Breast epithelium (tissue), 3 donors: ENCODE data around the gene COL6A2.

Source experiments
- POLR2A ChIP-seq: fragments of 450-650 bp; IDR thresholded peaks from one replicate; pipeline ENCODE4 v1.6.1; 2016; ENCODE audit warnings: antibody characterized with exemption, mild to moderate bottlenecking, moderate library complexity
- TF ChIP-seq, protein P1 (sequence below), 3 donors: fragments of 450-650 bp; IDR thresholded peaks; one replicate each; pipeline ENCODE4 v1.5.1; 2016 to 2017; ENCODE audit warnings: antibody characterized with exemption in 3 of 3, mild to moderate bottlenecking in 3 of 3, moderate library complexity in 3 of 3

DNA sequence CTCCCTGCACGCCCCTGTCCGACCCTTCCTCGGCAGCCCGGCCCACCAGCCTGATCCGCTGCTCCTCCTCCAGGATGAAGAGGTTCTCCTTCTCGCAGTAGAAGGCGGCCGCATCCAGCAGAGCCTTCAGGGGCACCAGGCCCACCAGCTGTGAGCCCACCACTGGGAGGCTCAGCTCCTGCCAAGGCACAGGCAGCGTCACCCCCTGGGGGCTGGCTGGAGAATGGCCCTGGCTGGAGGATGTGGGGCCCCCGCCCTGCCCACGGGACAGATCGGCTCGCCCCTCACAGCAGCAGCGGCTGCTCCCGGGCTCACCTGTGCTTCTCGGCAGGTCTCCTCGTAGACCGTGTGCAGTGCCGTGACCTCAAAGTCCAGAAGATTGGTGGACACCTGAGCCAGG lies 52.2 kb downstream of the COL6A2 start:
- TF ChIP-seq, protein P1, sequence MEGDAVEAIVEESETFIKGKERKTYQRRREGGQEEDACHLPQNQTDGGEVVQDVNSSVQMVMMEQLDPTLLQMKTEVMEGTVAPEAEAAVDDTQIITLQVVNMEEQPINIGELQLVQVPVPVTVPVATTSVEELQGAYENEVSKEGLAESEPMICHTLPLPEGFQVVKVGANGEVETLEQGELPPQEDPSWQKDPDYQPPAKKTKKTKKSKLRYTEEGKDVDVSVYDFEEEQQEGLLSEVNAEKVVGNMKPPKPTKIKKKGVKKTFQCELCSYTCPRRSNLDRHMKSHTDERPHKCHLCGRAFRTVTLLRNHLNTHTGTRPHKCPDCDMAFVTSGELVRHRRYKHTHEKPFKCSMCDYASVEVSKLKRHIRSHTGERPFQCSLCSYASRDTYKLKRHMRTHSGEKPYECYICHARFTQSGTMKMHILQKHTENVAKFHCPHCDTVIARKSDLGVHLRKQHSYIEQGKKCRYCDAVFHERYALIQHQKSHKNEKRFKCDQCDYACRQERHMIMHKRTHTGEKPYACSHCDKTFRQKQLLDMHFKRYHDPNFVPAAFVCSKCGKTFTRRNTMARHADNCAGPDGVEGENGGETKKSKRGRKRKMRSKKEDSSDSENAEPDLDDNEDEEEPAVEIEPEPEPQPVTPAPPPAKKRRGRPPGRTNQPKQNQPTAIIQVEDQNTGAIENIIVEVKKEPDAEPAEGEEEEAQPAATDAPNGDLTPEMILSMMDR (IDR thresholded peaks at IDR 0.05), result no peak
- TF ChIP-seq POLR2A, result no peak
